Fibroblast of skin of scalp (primary cell): ENCODE measurements around the gene TMEM255B.
A peak's percentile ranks its signal among the peaks of the same experiment; 100 is the strongest.

ENCODE experiments used
- DNase-seq: peaks from one replicate; pipeline ENCODE4 v3.0.0-alpha.2; 2013

TMEM255B gene

GRCh38 chr13:113769106-113769505 lies 10.1 kb downstream of the TMEM255B start:
- no peak for DNase-seq

GRCh38 chr13:113769881-113770280 lies 10.9 kb downstream of the TMEM255B start:
- no peak for DNase-seq

GRCh38 chr13:113770441-113770840 lies 11.4 kb downstream of the TMEM255B start:
- DNase-seq = no peak

GRCh38 chr13:113770937-113771336 lies 11.9 kb downstream of the TMEM255B start:
- no peak for DNase-seq

GRCh38 chr13:113771709-113772331 lies 12.8 kb downstream of the TMEM255B start:
- DNase-seq = no peak

GRCh38 chr13:113774177-113775107 lies 15.4 kb downstream of the TMEM255B start:
- DNase-seq = no peak

- no peak for DNase-seq
These were observed 16.6 kb downstream of the TMEM255B start for GRCh38 chr13:113775451-113776145.

- no peak for DNase-seq
These were observed 17.5 kb downstream of the TMEM255B start for GRCh38 chr13:113776231-113777125.

- DNase-seq = peak; percentile 31
These were observed 18.6 kb downstream of the TMEM255B start for GRCh38 chr13:113777311-113778260.

- no peak for DNase-seq
These were observed 22.5 kb downstream of the TMEM255B start for GRCh38 chr13:113781571-113781970.

- no peak for DNase-seq
These were observed 23.4 kb downstream of the TMEM255B start for GRCh38 chr13:113782472-113782871.

- DNase-seq = no peak
These were observed 24.3 kb downstream of the TMEM255B start for GRCh38 chr13:113783200-113783881.

- DNase-seq = no peak
These were observed 25.1 kb downstream of the TMEM255B start for GRCh38 chr13:113783966-113784644.

GRCh38 chr13:113784645-113785024 lies 25.6 kb downstream of the TMEM255B start:
- DNase-seq = no peak

- DNase-seq = peak; percentile 42
These were observed 26.3 kb downstream of the TMEM255B start for GRCh38 chr13:113785051-113786010.

- DNase-seq = no peak
These were observed 27.3 kb downstream of the TMEM255B start for GRCh38 chr13:113786262-113786841.

GRCh38 chr13:113787694-113788093 lies 28.7 kb downstream of the TMEM255B start:
- DNase-seq = no peak
